Testis (tissue), 3 donors: ENCODE results near the gene VSIG10. TPM values are rescaled to one million over a fixed set of nuclear protein-coding genes. Genes with fewer than 3 reads are reported as not detected.

ENCODE experiments used
- DNase-seq: peaks from one replicate; pipeline ENCODE4 v3.0.0-alpha.2; 2019
- H3K27ac ChIP-seq, 2 donors: fragments of 200-600 bp; sonication (generic); one replicate each; pipeline ENCODE4 v1.5.1; 2019
- H3K27me3 ChIP-seq: fragments of 200-600 bp; sonication (generic); one replicate; pipeline ENCODE4 v1.5.1; 2019
- H3K36me3 ChIP-seq: fragments of 200-600 bp; sonication (generic); one replicate; pipeline ENCODE4 v1.5.1; 2017; ENCODE audit warnings: low read depth; ENCODE audit errors: missing control alignments
- H3K4me1 ChIP-seq: fragments of 200-600 bp; sonication (generic); one replicate; pipeline ENCODE4 v1.5.1; 2019
- H3K4me3 ChIP-seq, 2 donors: fragments of 200-600 bp; sonication (generic); one replicate each; pipeline ENCODE4 v1.5.1; 2017 to 2019
- H3K9me3 ChIP-seq: fragments of 200-600 bp; sonication (generic); one replicate; pipeline ENCODE4 v1.5.1; 2017
- POLR2A ChIP-seq: fragments of 450-650 bp; IDR thresholded peaks from one replicate; pipeline ENCODE4 v1.6.1; 2017; ENCODE audit warnings: antibody characterized with exemption, mild to moderate bottlenecking, moderate library complexity
- WGBS, 2 donors: methylation state at CpG; one replicate each; pipeline ENCODE4 v1.1.5; 2018; 5-methylcytosine and 5-hydroxymethylcytosine counted together
- intact Hi-C: fragments of 100-400 bp; cut with DNase I; formaldehyde crosslinking; loops from one replicate; pipeline ENCODE4 v1.15.1; 2023; ENCODE audit warnings: low total_unique reads
- polyA plus RNA-seq: library from polyadenylated mRNA; stranded (reverse); fragments of 350-450 nt; fragmentation: Illumina TruSeq; extraction: RNeasy Lipid Tissue Mini Kit (QIAGEN cat#74804); gene quantifications from one replicate; pipeline ENCODE4 v1.2.3, GENCODE V29; 2014; ENCODE audit warnings: low read depth, low replicate concordance; ENCODE audit not compliant: insufficient read depth
- total RNA-seq, 2 donors: library from RNA; depleted of rRNA; stranded (reverse); fragments of >200 nt; gene quantifications; one replicate each; pipeline ENCODE4 v1.2.3, GENCODE V29; 2016
- TF ChIP-seq, protein P1 (sequence below), 3 experiments: fragments of 450-650 bp in 2 of 3; fragments of 200-600 bp in 1 of 3; sonication (generic) in 1 of 3; IDR thresholded peaks; one replicate each; pipeline ENCODE4 v1.5.1; 2016 to 2019; ENCODE audit warnings: antibody characterized with exemption in 3 of 3, mild to moderate bottlenecking in 2 of 3, moderate library complexity in 1 of 3

The VSIG10 gene
- total and polyA plus RNA-seq, 3 donors from 2014 or later: 14.8 to 51.0 (median 43.2) TPM

DNA sequence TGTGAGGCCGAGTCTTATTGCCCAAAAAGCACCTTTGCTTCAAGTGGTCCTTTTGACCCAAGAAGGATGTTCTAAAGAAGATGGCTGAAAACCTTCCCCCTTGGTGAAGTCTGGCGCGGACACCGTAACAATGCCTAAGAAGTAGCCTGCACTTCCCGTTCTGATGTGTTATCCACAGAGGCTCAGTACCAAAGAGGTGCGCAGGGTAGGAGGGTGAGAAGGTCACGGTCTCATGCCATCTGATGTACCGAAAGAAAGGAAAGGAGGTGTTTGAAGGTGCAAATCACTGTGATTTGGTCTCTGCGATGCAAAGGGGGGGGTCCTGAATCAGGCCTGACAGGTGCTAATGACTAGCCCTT, 42.0 kb upstream of the VSIG10 start:
- TF ChIP-seq POLR2A: no peak
- TF ChIP-seq, protein P1, sequence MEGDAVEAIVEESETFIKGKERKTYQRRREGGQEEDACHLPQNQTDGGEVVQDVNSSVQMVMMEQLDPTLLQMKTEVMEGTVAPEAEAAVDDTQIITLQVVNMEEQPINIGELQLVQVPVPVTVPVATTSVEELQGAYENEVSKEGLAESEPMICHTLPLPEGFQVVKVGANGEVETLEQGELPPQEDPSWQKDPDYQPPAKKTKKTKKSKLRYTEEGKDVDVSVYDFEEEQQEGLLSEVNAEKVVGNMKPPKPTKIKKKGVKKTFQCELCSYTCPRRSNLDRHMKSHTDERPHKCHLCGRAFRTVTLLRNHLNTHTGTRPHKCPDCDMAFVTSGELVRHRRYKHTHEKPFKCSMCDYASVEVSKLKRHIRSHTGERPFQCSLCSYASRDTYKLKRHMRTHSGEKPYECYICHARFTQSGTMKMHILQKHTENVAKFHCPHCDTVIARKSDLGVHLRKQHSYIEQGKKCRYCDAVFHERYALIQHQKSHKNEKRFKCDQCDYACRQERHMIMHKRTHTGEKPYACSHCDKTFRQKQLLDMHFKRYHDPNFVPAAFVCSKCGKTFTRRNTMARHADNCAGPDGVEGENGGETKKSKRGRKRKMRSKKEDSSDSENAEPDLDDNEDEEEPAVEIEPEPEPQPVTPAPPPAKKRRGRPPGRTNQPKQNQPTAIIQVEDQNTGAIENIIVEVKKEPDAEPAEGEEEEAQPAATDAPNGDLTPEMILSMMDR (IDR thresholded peaks at IDR 0.05): no peak
- Histone ChIP-seq H3K4me1 (no peaks in the 10 kb centered on the region), H3K27ac (no peak overlapping the region), H3K36me3 (no peaks in the 10 kb centered on the region), H3K27me3 (no peaks in the 10 kb centered on the region), H3K9me3 (no peaks in the 10 kb centered on the region), H3K4me3 (no peak overlapping the region)
- 73 to 80% methylated on average over 9 of the region's 9 CpGs for WGBS, 2 donors
- intact Hi-C loops: no loop called here
- DNase-seq: no peak

DNA sequence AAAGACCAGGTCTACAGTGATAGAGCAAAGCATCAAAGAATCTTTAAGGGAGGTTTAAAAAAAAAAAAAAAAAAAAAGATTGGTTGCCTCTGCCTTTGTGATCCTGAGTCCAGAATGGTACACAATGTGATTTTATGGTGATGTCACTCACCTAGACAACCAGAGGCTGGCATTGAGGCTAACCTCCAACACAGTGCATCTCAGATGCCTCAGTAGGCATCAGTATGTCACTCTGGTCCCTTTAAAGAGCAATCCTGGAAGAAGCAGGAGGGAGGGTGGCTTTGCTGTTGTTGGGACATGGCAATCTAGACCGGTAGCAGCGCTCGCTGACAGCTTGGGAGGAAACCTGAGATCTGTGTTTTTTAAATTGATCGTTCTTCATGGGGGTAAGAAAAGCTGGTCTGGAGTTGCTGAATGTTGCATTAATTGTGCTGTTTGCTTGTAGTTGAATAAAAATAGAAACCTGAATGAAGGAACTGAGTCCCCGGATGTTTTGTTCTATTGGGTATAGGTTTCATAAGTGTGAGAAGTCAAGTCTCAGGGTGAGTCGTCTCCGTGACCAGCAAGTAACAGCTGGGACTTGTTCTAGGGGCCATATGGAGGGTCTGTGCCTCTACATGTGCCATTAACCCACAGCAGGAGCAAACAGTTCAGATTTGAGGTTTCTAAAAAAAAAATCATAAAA, 41.4 kb upstream of the VSIG10 start:
- Histone ChIP-seq H3K4me1 (no peaks in the 10 kb centered on the region), H3K9me3 (no peaks in the 10 kb centered on the region), H3K36me3 (no peaks in the 10 kb centered on the region), H3K27ac (no peak overlapping the region), H3K4me3 (no peak overlapping the region), H3K27me3 (no peaks in the 10 kb centered on the region)
- 84 to 87% methylated on average over 7 of the region's 7 CpGs for WGBS, 2 donors
- TF ChIP-seq, protein P1 (IDR thresholded peaks at IDR 0.05): no peak
- TF ChIP-seq POLR2A: no peak
- intact Hi-C loops: no loop called here
- DNase-seq: no peak

DNA sequence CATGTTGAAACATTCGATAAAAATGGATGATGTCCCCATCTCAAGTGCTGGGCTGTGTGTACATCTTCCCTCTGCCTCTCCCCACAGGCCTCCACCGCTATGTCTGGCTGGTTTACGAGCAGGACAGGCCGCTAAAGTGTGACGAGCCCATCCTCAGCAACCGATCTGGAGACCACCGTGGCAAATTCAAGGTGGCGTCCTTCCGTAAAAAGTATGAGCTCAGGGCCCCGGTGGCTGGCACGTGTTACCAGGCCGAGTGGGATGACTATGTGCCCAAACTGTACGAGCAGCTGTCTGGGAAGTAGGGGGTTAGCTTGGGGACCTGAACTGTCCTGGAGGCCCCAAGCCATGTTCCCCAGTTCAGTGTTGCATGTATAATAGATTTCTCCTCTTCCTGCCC, 40.7 kb upstream of the VSIG10 start:
- intact Hi-C loops: no loop called here
- 92 to 95% methylated on average over 12 to 13 of the region's 13 CpGs for WGBS, 2 donors
- Histone ChIP-seq H3K4me3 (no peak overlapping the region), H3K27me3 (no peaks in the 10 kb centered on the region), H3K4me1 (no peaks in the 10 kb centered on the region), H3K9me3 (no peaks in the 10 kb centered on the region), H3K36me3 (no peaks in the 10 kb centered on the region), H3K27ac (no peak overlapping the region)
- TF ChIP-seq, protein P1 (IDR thresholded peaks at IDR 0.05): no peak
- TF ChIP-seq POLR2A: no peak
- no peak for DNase-seq

DNA sequence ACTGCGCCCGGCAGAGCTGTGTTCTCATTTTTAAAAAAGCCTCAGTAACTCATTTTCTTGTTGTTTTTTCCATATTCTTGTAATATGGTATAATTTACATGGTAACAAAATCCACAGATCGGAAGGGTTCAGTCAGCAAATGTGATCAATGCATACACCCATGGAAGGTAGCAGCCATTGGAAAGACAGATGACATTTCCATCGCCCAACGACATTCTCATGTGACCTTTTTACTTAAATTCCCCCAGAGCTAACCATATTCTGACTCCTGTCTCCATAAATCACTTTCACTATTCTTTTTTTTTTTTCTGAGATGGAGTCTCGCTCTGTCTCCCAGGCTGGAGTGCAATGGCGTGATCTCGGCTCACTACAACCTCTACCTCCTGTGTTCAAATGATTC, 37.0 kb upstream of the VSIG10 start:
- no peak overlapping the region for H3K27ac ChIP-seq
- TF ChIP-seq, protein P1 (IDR thresholded peaks at IDR 0.05): no peak
- no peak for TF ChIP-seq POLR2A
- H3K27me3 ChIP-seq: no peaks in the 10 kb centered on the region
- intact Hi-C loops: no loop called here
- no peaks in the 10 kb centered on the region for H3K9me3 ChIP-seq
- peaks cover 21% of the 10 kb centered on the region for H3K4me1 ChIP-seq
- H3K4me3 ChIP-seq: no peak overlapping the region
- no peak for DNase-seq
- 95 to 96% methylated on average over 8 of the region's 8 CpGs for WGBS, 2 donors
- no peaks in the 10 kb centered on the region for H3K36me3 ChIP-seq

DNA sequence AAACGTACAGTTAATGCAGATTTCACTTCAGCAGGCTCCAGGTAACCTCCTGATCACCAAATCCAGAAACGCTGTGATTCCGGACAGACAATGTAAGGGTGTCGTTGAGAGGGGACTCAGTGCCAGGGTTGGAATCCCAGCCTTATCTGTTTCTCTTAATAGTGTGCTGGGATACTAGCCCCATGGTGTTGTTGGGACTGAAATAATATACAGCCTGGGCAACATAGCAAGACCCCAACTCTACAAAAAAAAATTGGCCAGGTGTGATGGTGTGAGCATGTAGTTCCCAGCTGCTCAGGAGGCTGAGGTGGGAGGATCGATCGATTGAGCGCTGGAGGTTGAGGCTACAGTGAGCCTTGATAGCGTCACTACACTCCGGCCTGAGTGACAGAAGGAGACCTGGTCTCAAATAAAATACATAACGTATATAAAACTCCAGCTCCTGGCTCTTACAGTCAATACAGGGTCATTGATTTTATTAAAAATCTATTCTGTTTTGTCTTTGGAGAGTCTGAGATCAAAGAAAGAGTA, 33.4 kb upstream of the VSIG10 start:
- intact Hi-C loops: no loop called here

More for the DNA sequence above, 33.4 kb upstream of the VSIG10 start:
- Histone ChIP-seq H3K27me3 (no peaks in the 10 kb centered on the region), H3K9me3 (no peaks in the 10 kb centered on the region), H3K36me3 (no peaks in the 10 kb centered on the region), H3K4me3 (peak overlapping the region; percentile 84 to 90), H3K27ac (peak overlapping the region; percentile 80 to 92), H3K4me1 (peaks cover 27% of the 10 kb centered on the region)
- no peak for DNase-seq
- no peak for TF ChIP-seq POLR2A
- TF ChIP-seq, protein P1 (IDR thresholded peaks at IDR 0.05): no peak
- WGBS, 2 donors: 44 to 48% methylated on average over 10 of the region's 10 CpGs
